Measurements from ENCODE around the gene TTC9C.

TTC9C gene

DNA sequence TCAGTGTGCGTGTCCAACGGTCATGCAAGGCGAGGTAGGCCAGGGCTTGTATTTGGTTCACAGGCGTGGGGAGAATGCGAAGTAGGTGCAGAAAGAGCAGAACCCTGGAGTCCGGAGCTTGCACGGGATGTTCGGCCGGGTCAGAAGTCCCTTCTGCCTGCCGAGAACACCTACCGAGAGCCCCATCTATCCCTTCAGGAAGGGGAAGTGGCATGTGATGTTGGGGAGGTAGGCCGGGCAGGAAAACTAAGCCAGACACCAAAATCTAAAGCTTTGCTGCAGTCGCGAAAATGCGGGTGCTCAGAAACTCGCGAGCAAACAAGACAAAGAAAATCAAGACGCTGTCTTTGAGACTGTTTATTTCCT is 42.5 kb downstream of the TTC9C start:
- DNase-seq (ENCODE audit: insufficient read length, low spot score): no peak
- 0 out of 2 replicates have a peak, but pooled peaks have one; percentile 10 for TF ChIP-seq SPI1 (IDR thresholded peaks at IDR 0.05; ENCODE audit: low read depth, low read length)
- TF ChIP-seq TAF1 (IDR thresholded peaks at IDR 0.05; ENCODE audit: low read depth, low read length): no peak
- FAIRE-seq: peak; percentile 5

DNA sequence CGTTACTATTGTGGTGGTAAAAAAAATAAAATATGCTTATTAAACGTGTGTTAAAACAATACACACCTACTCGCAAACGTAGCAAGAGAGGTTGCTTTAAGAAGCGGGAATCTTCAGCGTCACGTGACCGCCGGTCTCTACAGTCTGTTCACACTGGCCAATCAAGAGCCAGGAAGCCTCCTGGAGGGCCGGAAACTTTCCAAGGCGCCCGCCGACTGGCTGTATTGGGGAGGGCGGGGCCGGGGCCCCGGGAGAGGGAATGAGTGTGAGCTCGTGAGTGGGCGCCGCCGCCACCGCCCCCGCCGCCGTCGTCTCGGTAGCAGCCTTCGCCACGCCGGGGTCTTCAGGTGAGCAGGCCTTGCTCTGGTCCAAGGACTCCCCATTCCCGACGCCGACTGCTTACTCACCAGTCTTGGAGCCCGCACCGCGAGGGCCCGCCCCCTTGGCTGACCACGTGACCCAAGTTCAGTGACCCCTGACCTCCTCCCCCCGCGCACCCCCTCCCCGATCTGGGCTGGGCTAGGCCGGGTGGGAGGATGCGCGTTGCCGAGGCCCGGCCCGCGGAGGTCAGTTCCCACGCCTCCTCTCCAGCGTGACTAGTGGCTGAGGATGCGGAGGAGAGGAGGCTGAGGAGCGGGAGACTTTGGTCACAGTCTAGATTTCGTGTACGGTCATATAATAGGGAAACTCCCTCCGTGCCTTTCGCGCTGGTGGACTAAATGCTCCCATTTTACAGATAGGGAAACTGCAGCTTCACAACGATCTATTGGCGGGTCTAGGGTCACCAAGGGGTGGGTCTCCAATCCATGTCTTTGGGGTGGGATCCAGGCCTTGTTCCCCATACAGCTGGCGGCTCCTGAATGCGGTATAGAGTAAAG is 43.1 kb downstream of the TTC9C start, which contains the start of gene TAF6L:
TAF6L (plus strand) TSS at position 253 of the 878 bp plus-strand sequence. CDS start 4,388 bp downstream, outside the sequence.
- FAIRE-seq: peak; percentile 87
- TF ChIP-seq POLR2AphosphoS5 (IDR thresholded peaks at IDR 0.05; ENCODE audit: low read depth, low read length): peak; percentile 67; the same call in 1 of the 2 replicates
- TF ChIP-seq POU2F2 (IDR thresholded peaks at IDR 0.05; ENCODE audit: low read depth, low read length): 0 out of 2 replicates have a peak, but pooled peaks have one; percentile 40
- peak; percentile 43; the same call in 1 of the 2 replicates for TF ChIP-seq TAF1 (IDR thresholded peaks at IDR 0.05; ENCODE audit: low read depth, low read length)
- TF ChIP-seq PAX5 (IDR thresholded peaks at IDR 0.05; ENCODE audit: insufficient read depth, low read length, severe bottlenecking): peak; percentile 84
- no peak for TF ChIP-seq SPI1 (IDR thresholded peaks at IDR 0.05; ENCODE audit: low read depth, low read length)
- TF ChIP-seq POLR2A (IDR thresholded peaks at IDR 0.05; ENCODE audit: low read depth, low read length): peak; percentile 62; the same call in 1 of the 2 replicates
- peak; percentile 78 for DNase-seq (ENCODE audit: insufficient read length, low spot score)

DNA sequence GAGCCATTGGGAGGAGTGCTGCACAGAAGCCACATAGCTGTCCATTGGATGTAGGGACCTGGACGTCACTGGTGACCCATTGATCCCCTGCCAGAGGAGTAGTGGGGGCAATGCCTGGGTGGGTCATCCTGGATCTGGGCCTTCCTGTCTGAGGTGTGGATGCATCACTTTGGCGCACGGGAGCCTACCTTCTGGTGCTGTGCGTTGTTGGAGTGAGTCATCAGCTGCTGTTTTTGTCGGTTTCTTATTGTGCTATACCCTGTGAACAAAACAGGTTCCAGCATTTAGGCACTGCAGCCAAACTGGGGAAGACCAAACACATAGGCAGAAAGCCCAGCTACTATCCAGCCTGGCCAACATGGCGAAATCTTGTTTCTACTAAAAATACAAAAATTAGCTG is 46.1 kb downstream of the TTC9C start:
- FAIRE-seq: no peak
- TF ChIP-seq PAX5 (IDR thresholded peaks at IDR 0.05; ENCODE audit: insufficient read depth, low read length, severe bottlenecking) (no peak), POLR2A (IDR thresholded peaks at IDR 0.05; ENCODE audit: low read depth, low read length) (no peak), POU2F2 (IDR thresholded peaks at IDR 0.05; ENCODE audit: low read depth, low read length) (no peak), SPI1 (IDR thresholded peaks at IDR 0.05; ENCODE audit: low read depth, low read length) (no peak), POLR2AphosphoS5 (IDR thresholded peaks at IDR 0.05; ENCODE audit: low read depth, low read length) (no peak), TAF1 (IDR thresholded peaks at IDR 0.05; ENCODE audit: low read depth, low read length) (no peak)
- no peak for DNase-seq (ENCODE audit: insufficient read length, low spot score)

DNA sequence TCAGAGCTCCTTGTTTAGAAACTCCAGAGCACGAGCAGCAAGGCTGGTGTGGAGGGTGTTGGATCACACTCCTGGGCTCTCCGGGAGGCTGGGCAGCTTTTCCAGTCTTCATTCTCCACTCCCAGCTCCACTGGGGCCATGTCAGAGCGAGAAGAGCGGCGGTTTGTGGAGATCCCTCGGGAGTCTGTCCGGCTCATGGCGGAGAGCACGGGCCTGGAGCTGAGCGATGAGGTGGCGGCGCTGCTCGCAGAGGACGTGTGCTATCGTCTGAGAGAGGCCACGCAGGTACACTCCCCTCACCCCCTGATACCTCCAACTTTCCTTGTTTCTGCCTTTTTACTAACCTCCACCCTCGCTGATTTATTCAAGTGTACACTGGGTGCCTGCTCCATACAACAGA is 47.4 kb downstream of the TTC9C start:
- FAIRE-seq (no peak), DNase-seq (ENCODE audit: insufficient read length, low spot score) (no peak)
- no peak for TF ChIP-seq TAF1 (IDR thresholded peaks at IDR 0.05; ENCODE audit: low read depth, low read length)
- no peak for TF ChIP-seq PAX5 (IDR thresholded peaks at IDR 0.05; ENCODE audit: insufficient read depth, low read length, severe bottlenecking)
- TF ChIP-seq POLR2AphosphoS5 (IDR thresholded peaks at IDR 0.05; ENCODE audit: low read depth, low read length): no peak
- no peak for TF ChIP-seq POU2F2 (IDR thresholded peaks at IDR 0.05; ENCODE audit: low read depth, low read length)
- no peak for TF ChIP-seq SPI1 (IDR thresholded peaks at IDR 0.05; ENCODE audit: low read depth, low read length)
- no peak for TF ChIP-seq POLR2A (IDR thresholded peaks at IDR 0.05; ENCODE audit: low read depth, low read length)

DNA sequence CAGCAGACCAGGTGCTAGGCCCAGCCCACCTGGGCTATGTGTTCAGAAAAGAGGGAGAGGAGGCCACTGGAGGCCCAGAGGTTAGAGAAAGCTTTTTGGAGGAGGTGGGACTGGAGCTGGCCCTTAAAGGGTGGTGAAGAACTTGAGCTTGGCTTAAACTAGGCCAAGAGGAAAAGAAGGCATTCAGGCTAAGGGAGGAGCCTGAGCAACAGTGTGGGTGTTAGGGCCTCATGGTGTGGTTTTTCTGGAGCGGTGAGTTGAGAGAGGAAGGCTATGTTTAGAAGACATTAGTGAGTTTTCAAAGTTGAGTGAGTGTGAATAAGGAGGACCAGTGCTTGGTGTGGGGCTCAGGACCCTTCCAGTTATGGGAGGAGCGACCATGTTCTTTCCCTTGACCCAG is 49.1 kb downstream of the TTC9C start:
- DNase-seq (ENCODE audit: insufficient read length, low spot score): no peak
- FAIRE-seq: peak; percentile 47
- peak; percentile 44; the same call in 1 of the 2 replicates for TF ChIP-seq POU2F2 (IDR thresholded peaks at IDR 0.05; ENCODE audit: low read depth, low read length)
- no peak for TF ChIP-seq TAF1 (IDR thresholded peaks at IDR 0.05; ENCODE audit: low read depth, low read length)

DNA sequence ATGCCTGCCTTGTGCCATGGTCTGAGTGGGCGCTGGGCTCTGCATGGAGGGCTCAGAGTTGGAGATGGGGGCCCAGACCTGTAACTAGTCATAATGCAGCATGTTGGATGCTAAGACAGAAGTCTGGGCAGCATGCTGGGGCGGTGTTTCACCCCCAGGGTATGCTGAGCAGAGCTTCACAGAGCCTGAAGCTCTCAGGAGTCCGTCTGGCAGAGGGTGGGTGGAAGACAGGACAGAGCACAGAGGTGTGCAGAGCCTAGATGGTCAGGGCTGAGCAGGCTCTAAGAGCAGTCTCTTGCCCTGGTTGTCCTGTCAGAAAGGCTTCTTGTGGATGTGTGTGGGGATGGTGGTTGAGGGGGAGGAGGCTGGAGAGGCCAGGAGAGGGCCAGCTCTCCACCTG is 50.2 kb downstream of the TTC9C start:
- FAIRE-seq: no peak
- TF ChIP-seq PAX5 (IDR thresholded peaks at IDR 0.05; ENCODE audit: insufficient read depth, low read length, severe bottlenecking) (no peak), POU2F2 (IDR thresholded peaks at IDR 0.05; ENCODE audit: low read depth, low read length) (no peak), POLR2AphosphoS5 (IDR thresholded peaks at IDR 0.05; ENCODE audit: low read depth, low read length) (no peak), SPI1 (IDR thresholded peaks at IDR 0.05; ENCODE audit: low read depth, low read length) (no peak), POLR2A (IDR thresholded peaks at IDR 0.05; ENCODE audit: low read depth, low read length) (no peak), TAF1 (IDR thresholded peaks at IDR 0.05; ENCODE audit: low read depth, low read length) (no peak)
- no peak for DNase-seq (ENCODE audit: insufficient read length, low spot score)

DNA sequence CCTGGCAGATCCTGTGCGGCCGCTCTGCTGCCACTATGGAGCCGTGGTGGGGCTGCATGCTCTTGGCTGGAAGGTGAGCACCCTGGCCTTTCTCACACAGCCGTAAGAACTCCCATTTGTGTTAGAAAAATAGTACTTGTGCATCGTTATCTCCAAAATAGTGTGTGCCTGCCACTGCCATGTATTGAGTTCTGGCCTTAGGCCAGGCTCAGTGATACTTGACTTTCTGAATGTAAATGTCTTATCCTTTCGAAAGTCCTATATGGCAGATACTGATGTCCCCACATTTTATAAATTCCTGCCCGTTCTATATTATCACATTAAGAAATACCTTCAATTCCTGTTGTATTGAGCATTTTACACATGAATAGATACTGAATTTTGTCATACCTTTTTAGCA is 54.5 kb downstream of the TTC9C start:
- FAIRE-seq: no peak
- TF ChIP-seq TAF1 (IDR thresholded peaks at IDR 0.05; ENCODE audit: low read depth, low read length) (no peak), POU2F2 (IDR thresholded peaks at IDR 0.05; ENCODE audit: low read depth, low read length) (no peak), SPI1 (IDR thresholded peaks at IDR 0.05; ENCODE audit: low read depth, low read length) (no peak), POLR2AphosphoS5 (IDR thresholded peaks at IDR 0.05; ENCODE audit: low read depth, low read length) (no peak), POLR2A (IDR thresholded peaks at IDR 0.05; ENCODE audit: low read depth, low read length) (no peak), PAX5 (IDR thresholded peaks at IDR 0.05; ENCODE audit: insufficient read depth, low read length, severe bottlenecking) (no peak)

DNA sequence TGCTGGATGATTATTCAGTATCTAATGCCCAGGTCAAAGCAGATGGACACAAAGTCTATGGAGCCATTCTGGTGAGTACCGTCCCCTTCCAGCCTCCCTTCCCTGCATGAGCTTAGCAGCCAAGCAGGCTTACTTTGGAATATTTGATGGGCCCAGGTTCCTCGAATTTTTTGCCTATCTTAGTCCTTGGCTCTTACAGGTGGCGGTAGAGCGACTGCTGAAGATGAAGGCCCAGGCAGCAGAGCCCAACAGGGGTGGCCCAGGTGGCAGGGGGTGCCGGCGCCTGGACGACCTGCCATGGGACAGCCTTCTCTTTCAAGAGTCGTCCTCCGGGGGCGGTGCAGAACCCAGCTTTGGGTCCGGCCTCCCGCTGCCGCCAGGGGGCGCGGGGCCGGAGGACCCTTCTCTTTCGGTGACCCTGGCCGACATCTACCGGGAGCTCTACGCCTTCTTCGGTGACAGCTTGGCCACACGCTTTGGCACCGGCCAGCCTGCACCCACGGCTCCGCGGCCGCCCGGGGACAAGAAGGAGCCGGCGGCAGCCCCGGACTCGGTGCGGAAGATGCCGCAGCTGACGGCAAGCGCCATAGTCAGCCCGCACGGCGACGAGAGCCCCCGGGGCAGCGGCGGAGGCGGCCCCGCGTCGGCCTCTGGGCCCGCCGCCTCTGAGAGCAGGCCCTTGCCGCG is 58.2 kb downstream of the TTC9C start:
- TF ChIP-seq PAX5 (IDR thresholded peaks at IDR 0.05; ENCODE audit: insufficient read depth, low read length, severe bottlenecking) (no peak), TAF1 (IDR thresholded peaks at IDR 0.05; ENCODE audit: low read depth, low read length) (0 out of 2 replicates have a peak, but pooled peaks have one; percentile 16)
- DNase-seq (ENCODE audit: insufficient read length, low spot score): peak; percentile 89
- peak; percentile 82 for FAIRE-seq

More for the DNA sequence above, 54.5 kb downstream of the TTC9C start:
- no peak for DNase-seq (ENCODE audit: insufficient read length, low spot score)

DNA sequence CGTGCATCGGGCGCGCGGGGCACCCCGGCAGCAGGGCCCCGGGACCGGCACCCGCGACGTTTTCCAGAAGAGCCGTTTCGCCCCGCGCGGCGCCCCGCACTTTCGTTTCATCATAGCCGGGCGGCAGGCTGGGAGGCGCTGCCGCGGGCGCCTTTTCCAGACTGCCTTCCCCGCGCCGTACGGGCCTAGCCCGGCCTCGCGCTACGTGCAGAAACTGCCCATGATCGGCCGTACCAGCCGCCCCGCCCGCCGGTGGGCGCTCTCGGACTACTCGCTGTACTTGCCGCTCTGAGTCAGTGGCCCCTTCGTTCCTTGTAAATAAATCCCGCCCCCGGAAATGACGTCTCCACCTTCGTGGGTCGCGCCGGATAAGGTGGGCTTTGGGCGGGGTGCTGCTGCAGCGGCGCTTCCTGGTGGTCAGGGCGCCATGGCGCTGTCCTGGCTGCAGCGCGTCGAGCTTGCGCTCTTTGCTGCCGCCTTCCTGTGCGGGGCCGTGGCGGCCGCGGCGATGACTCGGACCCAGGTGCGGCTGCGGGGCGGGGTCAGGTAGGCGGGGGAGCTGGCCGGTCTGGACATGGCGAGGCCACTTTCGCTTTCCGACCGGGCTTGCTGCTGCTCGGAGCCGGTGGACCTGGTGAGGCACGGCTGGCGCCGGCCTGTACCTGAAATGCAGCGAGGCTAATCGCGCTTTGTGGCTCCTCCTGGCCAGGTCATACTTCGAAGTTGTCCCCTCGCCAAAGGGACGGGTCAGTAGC is 58.9 kb downstream of the TTC9C start, which contains the start of gene TMEM179B:
TMEM179B (plus strand) TSS at position 398 of the 755 bp plus-strand sequence; CDS start at position 428, 30 bp downstream.
- DNase-seq (ENCODE audit: insufficient read length, low spot score) (peak; percentile 93), FAIRE-seq (peak; percentile 93)
- TF ChIP-seq PAX5 (IDR thresholded peaks at IDR 0.05; ENCODE audit: insufficient read depth, low read length, severe bottlenecking) (peak; percentile 47), TAF1 (IDR thresholded peaks at IDR 0.05; ENCODE audit: low read depth, low read length) (peak; percentile 90), SPI1 (IDR thresholded peaks at IDR 0.05; ENCODE audit: low read depth, low read length) (no peak), POU2F2 (IDR thresholded peaks at IDR 0.05; ENCODE audit: low read depth, low read length) (peak; percentile 89), POLR2AphosphoS5 (IDR thresholded peaks at IDR 0.05; ENCODE audit: low read depth, low read length) (peak; percentile 98), POLR2A (IDR thresholded peaks at IDR 0.05; ENCODE audit: low read depth, low read length) (peak; percentile 97)
